ENCODE results near the gene XIRP2.

XIRP2 gene

DNA sequence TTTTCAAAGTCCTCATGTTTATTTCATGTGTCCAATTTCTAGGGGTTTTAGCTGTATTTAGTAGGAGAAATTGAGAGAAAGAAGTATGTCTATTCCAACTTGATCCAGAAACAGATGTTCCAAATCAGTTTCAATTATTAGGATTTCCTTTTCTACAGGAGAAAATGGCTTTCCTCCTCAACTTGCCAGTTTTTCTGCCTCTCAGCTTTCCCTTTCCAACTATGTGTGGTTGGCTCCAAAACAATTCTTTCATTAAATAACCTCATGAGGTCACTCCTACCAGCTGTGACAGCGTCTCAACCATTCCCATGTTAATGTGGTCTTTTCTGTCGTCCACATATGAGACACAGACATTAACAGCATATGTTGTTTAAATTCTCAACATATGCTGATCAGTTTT, 13.1 kb downstream of the XIRP2 start:
- no peak for TF ChIP-seq ZNF274 (IDR thresholded peaks at IDR 0.05; ENCODE audit: low read depth, low read length)
- no peak overlapping the region for H3K4me3 ChIP-seq (ENCODE audit: low read length)

DNA sequence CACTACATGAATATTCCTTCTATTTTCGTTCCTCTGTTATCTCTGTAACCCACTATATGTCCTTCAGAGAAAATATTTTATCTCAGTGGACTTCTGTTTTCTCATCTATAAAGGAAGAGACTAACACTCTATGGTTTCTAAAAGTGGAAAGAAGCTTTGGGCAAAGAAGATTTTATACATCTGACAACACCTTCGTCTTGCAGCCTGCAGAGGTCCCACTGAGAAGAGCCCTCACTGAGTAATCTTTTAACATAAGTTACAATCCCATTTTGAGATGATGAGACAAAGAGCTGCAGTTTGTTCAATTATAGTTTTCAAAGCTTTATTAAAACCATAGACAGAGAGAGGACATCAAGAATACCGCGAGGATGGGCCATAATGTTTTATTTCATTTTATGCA, 28.7 kb downstream of the XIRP2 start:
- H3K4me3 ChIP-seq (ENCODE audit: low read length) = no peak overlapping the region
- no peak for TF ChIP-seq ZNF274 (IDR thresholded peaks at IDR 0.05; ENCODE audit: low read depth, low read length)

DNA sequence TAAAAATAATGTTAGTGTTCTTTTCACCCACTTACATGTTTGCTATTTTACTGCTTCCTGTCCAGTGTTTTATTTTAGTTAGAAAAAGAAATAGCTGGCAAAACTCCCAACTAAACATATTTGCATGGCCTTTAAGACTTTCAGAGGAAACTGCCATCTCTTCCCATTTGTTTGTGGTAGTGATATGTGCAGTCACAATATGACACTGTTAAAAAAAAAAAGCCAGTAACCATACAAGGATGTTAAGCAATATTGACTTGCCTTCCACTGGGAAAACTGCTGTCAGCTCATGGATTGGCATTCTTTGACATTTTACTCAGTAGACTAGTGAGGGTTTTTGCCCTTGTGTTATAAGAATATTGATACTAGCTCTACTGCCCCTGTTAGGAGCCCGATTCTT, 29.1 kb downstream of the XIRP2 start:
- no peak overlapping the region for H3K4me3 ChIP-seq (ENCODE audit: low read length)
- TF ChIP-seq ZNF274 (IDR thresholded peaks at IDR 0.05; ENCODE audit: low read depth, low read length) = no peak

DNA sequence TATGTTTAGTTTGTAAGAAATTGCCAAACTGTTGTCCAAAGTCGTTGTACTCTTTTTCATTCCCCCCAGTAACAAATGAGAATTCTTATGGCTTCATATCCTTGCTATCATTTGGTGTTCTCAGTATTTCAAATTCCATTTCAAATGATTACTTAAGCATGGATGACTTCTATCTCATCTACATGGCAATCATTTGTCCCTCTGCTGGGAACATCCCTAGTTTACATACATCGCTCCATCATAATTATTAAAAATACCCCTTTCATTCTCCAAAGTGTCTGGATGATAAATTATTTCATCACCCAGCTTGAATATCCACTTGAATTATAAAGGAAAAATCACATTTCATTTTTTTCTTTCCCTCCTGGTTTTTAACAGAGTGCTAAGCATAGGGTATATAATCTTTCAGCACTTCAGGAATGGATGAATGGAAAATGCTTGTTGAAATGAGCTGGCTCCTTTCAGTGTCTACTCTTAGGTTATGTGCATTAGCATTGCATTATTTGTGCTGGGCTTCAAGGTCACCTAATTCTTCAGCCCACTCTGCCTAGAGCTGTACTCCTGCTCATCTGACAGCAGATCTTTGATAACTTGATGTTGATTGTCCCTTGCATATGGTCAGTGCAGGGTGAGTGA, 33.1 kb downstream of the XIRP2 start:
- no peak for TF ChIP-seq ZNF274 (IDR thresholded peaks at IDR 0.05; ENCODE audit: low read depth, low read length)

DNA sequence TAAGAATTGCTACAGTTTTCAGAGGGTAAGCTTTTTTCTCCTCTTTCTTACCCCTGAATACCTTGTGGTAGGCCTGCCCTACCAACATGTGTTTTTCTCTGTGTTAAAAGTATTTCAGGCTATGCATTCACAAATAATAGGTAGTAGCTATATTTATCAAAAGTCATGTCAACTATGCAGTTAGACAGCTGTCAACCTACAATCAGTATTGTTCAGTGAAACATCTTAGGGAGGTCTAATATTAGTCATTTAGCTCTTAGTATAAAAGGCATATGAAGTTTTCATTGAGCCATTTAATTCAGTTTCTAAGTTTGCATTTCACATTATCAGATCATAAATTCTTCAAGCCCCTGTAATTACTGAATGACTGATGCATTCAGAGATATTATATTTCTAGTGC, 36.7 kb downstream of the XIRP2 start:
- no peak for TF ChIP-seq ZNF274 (IDR thresholded peaks at IDR 0.05; ENCODE audit: low read depth, low read length)
- no peak overlapping the region for H3K4me3 ChIP-seq (ENCODE audit: low read length)

More for the DNA sequence above, 33.1 kb downstream of the XIRP2 start:
- no peak overlapping the region for H3K4me3 ChIP-seq (ENCODE audit: low read length)

DNA sequence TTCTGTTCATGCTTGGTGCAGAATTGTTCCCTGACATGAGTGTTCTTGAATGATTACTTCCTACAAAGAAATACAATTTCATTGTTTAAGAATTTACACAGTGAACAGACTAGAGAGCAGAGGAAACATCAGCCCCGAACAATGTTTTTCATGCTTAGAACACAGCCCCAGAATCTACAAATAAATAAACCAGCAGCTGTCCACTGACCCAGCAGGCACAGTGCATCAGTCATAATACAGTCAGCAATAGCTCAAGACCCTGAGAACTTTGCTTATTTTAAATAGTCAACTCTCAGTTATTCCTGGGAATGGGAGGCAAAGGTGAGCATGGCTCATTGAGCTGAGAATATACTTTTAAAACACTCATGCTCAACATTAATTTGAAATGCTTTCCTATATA, 38.4 kb downstream of the XIRP2 start:
- no peak overlapping the region for H3K4me3 ChIP-seq (ENCODE audit: low read length)
- TF ChIP-seq ZNF274 (IDR thresholded peaks at IDR 0.05; ENCODE audit: low read depth, low read length) = no peak

DNA sequence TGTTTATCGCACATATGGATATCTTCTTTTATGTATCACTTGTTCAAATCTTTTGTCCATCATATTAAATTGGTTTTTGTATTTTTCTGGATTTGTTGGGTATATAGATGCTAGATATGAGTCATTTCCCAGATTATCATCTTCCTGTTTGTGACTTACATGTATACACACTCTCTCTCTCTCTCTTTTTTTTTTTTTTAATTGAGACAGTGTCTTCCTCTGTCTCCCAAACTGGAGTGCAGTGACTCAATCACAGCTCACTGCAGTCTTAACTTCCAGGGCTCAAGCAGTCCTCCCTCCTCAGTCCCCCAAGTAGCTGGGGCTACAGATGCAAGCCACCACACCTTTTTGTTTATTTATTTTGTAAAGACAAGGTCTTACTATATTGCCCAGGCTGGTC, 43.8 kb downstream of the XIRP2 start:
- H3K4me3 ChIP-seq (ENCODE audit: low read length) = no peak overlapping the region
- no peak for TF ChIP-seq ZNF274 (IDR thresholded peaks at IDR 0.05; ENCODE audit: low read depth, low read length)

DNA sequence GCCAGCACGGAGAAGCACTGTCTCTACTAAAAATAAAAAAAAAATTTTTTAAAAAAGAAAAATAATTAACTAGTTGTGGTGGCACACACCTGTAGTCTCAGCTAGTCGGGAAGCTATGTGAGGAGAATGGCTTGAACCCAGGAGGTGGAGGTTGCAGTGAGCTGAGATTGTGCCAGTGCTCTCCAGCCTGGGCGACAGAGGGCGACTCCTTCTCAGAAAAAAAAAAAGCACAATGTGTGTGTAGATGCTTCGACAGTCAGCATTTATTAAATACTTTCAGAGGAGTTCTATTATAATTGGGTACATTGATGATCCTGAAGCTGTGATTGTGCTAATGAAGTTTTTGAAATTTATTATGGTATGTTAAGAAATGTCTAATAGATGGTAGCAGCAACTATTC, 46.5 kb downstream of the XIRP2 start:
- no peak overlapping the region for H3K4me3 ChIP-seq (ENCODE audit: low read length)
- TF ChIP-seq ZNF274 (IDR thresholded peaks at IDR 0.05; ENCODE audit: low read depth, low read length) = no peak

DNA sequence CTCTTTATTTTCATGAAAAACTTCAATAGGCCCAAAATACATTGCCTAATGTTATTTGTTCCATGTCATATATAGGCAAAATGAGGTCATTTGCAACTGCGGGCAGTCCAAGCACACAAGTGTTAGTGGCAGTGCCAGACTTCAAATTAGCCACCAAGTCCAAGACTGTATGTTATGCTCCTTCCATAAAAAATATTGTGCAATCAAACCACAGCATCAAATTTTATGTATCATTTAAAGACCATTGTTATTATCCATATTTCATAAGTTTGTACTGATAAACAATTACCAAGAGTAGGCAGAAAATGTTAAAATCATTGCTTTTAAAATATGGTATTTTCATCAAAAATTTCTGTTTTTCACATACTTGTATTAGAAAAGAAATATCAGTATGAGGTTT, 54.1 kb downstream of the XIRP2 start:
- TF ChIP-seq ZNF274 (IDR thresholded peaks at IDR 0.05; ENCODE audit: low read depth, low read length) = no peak
- no peak overlapping the region for H3K4me3 ChIP-seq (ENCODE audit: low read length)

DNA sequence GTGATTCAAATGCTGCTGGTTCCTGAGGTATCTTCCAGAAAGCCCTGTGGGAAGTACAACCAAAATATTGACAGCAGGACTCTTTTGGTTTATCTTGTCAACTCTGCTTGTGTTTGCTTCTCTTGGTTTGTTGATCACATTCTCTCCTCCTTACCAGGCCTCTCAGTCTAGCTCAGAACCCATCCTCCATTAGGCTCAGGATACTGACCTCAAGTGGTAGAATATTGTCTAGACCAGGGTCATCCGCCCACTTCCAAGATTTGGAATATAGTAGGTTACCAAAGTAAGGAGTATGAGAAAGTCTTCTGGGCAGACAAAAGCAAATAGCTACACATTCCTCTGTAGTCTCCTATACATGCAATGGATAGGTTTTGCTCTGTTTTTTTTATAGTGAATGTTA, 56.6 kb downstream of the XIRP2 start:
- no peak overlapping the region for H3K4me3 ChIP-seq (ENCODE audit: low read length)
- no peak for TF ChIP-seq ZNF274 (IDR thresholded peaks at IDR 0.05; ENCODE audit: low read depth, low read length)

DNA sequence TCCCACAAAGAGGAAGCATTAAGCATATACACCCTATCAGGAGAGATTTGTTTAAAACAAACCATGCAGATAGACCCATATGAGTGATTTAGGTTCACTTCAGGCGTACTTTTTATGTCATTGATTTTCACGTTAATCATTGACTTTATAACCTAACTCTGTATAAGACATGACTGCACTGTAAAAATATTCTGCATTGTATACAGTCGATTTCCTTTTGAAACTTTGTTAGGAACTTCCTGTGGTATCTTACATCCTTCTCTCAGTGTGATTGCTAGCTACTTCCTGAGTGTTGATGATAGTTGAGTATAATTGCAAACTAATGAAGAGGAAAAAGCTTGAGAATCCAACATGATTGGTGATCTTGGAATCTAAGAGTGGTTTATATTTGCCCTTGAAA, 69.4 kb downstream of the XIRP2 start:
- H3K4me3 ChIP-seq (ENCODE audit: low read length) = no peak overlapping the region
- TF ChIP-seq ZNF274 (IDR thresholded peaks at IDR 0.05; ENCODE audit: low read depth, low read length) = no peak

DNA sequence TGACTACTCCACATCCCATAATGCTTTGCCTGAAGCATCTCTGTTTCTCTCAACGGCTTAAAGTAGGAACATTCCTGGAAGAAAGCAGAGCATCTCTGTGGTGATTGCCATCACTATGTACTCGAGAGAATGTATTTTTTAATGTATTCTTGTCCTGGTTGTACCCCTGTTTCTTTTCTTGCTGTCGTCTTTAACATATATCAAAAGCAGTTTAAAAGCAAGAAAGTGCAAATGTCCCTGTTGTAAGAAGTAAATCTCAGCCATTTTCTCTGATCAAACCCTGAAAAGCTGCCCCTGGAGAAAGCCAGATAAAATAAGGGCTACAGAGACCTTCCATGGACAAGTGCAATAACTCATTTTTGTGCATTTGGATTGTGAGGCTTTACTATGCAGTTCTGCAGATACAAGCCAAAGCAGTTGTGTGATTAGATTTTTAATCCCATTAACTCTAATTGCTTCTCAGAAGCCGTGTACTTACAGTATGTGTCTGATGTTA, 70.8 kb downstream of the XIRP2 start:
- no peak overlapping the region for H3K4me3 ChIP-seq (ENCODE audit: low read length)
- TF ChIP-seq ZNF274 (IDR thresholded peaks at IDR 0.05; ENCODE audit: low read depth, low read length) = no peak

DNA sequence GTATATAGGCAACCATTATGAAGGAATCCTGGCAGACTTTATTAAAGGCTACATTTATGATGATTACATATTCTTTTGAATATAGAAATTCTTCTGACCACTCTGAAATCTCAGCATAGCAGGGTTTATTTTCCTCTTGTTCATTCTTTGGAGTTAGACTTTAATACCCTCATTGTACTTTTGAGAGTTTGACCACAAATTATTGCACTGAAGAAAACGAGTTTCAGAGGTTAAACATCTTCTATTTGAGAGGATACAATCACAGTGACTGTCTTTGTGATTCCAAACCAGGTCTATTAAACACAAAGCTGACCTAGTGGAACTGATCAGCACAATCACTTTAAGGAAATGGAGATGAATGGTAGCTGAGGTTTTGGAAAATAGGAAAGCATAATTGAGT, 71.3 kb downstream of the XIRP2 start:
- TF ChIP-seq ZNF274 (IDR thresholded peaks at IDR 0.05; ENCODE audit: low read depth, low read length) = no peak
- no peak overlapping the region for H3K4me3 ChIP-seq (ENCODE audit: low read length)

DNA sequence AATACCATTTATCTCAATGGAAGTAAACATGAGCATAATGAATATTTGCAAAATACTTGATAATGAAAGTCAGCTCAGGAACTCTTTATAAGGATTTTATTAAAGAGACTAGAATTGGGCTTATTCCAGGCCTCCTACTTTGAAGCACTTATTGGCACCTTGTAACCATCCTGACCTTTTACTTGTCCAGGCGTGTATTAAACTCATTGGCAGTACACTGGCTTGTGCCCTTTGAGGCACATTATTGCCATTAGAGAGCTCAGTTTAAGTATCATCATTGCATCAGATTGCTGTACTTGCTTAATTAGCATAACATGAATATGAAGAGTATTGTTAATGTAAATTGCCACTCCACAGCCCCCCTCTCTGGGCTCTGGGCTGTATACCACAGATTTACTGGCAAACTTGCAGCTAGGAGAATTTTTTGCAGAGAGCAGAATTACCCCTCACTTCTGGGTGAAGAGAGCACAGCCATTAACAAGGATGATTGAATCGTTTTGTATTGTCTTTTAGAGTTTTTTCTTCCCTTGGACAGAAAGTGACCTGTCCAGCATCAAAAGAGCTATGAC, 72.5 kb downstream of the XIRP2 start:
- no peak for TF ChIP-seq ZNF274 (IDR thresholded peaks at IDR 0.05; ENCODE audit: low read depth, low read length)
- no peak overlapping the region for H3K4me3 ChIP-seq (ENCODE audit: low read length)

DNA sequence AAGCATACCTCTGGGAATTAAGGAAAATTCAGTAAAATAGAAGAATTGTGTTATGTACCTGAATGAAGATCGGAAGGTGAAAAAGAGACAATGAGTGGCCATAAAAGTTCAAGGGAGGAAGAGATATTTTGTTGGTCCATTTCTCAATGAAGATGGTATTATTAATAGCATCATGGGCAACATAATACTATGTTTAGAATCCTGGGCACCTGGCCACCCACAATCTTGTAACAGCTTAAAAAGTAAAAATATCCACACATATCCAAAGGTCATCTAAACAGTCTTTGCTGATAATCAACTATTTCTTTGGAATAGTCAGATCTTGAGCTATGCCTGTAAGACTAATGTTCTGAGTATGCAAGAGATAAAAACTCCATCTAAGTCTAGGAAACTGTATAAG, 73.7 kb downstream of the XIRP2 start:
- no peak for TF ChIP-seq ZNF274 (IDR thresholded peaks at IDR 0.05; ENCODE audit: low read depth, low read length)
- H3K4me3 ChIP-seq (ENCODE audit: low read length) = no peak overlapping the region

DNA sequence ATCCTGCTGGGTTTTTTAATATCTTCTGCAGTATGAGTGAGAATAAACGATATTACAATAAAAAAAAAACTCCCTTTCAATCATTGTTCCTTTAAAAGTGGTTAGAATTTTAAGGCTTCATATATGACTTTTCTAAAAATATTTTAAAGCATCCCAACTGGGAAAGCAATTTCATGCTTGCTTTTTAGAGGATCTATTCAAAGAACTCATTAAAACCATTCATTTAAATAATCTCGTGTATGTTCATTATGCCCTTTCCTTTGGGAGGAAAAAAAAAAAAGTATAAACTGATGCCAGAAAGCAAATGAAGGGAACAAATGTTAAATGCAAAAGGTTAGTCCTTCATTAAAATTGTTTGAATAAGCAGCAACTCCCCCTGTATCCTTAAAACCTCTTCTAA, 81.2 kb downstream of the XIRP2 start:
- no peak overlapping the region for H3K4me3 ChIP-seq (ENCODE audit: low read length)

More for the DNA sequence above, 81.2 kb downstream of the XIRP2 start:
- no peak for TF ChIP-seq ZNF274 (IDR thresholded peaks at IDR 0.05; ENCODE audit: low read depth, low read length)
